GM23248 (cell line): ENCODE measurements around the gene ADPRH.
"Not testable (repeated sequence)": the region's sequence is repeated elsewhere in the genome, so short reads cannot be mapped to it uniquely, and the experiment has no call there.

Experiments used
- EZH2 ChIP-seq: fragments of 200-600 bp; sonication (generic); IDR thresholded peaks from 2 replicates; pipeline ENCODE4 v1.6.1; 2018; ENCODE audit warnings: antibody characterized with exemption, mild to moderate bottlenecking; ENCODE audit not compliant: insufficient read depth, poor library complexity, severe bottlenecking
- EZH2phosphoT487 ChIP-seq: fragments of 200-600 bp; sonication (generic); IDR thresholded peaks from 2 replicates; pipeline ENCODE4 v1.6.1; 2018; ENCODE audit warnings: antibody characterized with exemption, moderate library complexity, mild to moderate bottlenecking, low read depth; ENCODE audit not compliant: insufficient read depth

DNA sequence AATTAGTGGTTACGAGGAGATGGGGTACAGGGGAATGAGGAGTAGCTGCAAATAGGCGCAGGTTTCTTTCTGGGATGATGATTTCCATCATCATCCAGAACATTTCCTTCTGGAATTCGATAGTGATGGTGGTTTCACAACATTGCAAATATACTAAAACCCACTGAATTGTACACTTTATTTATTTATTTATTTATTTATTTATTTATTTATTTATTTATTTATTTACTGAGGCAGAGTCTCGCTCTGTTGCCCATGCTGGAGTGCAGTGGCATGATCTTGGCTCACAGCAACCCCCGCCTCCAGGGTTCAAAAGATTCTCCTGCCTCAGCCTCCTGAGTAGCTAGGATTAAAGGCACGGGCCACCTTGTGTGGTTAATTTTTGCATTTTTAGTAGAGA, 26.4 kb upstream of the ADPRH start:
- not testable (repeated sequence) for TF ChIP-seq EZH2, EZH2phosphoT487
